HG03571 (cell line): ENCODE data around the gene ARMC7.
"Not testable (repeated sequence)": the region's sequence is repeated elsewhere in the genome, so short reads cannot be mapped to it uniquely, and the experiment has no call there.

ENCODE experiments used
- ATAC-seq: cut with Tn5 transposase; IDR thresholded peaks from one replicate; pipeline ENCODE4 v1.9.1; 2021; ENCODE audit not compliant: unreplicated experiment

ARMC7 gene

DNA sequence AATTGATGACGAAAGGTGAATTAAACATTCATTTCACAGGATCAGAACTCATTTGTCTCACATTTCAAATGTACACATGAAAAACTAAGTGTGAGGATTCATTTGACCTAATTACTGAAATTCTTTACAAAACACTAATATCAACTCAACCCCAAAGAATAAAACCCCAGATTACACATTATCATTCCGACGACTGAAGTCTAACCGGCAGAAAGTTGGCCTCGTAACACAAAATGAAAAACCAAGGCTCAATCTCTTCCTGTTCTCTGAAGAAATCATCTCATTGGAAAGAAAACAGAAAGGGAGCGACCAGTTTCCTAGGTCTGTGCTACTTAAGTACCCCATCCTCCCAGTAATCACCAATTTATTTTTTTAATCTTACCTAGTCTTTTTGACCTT lies 42.8 kb downstream of the ARMC7 start:
- no peak for ATAC-seq

DNA sequence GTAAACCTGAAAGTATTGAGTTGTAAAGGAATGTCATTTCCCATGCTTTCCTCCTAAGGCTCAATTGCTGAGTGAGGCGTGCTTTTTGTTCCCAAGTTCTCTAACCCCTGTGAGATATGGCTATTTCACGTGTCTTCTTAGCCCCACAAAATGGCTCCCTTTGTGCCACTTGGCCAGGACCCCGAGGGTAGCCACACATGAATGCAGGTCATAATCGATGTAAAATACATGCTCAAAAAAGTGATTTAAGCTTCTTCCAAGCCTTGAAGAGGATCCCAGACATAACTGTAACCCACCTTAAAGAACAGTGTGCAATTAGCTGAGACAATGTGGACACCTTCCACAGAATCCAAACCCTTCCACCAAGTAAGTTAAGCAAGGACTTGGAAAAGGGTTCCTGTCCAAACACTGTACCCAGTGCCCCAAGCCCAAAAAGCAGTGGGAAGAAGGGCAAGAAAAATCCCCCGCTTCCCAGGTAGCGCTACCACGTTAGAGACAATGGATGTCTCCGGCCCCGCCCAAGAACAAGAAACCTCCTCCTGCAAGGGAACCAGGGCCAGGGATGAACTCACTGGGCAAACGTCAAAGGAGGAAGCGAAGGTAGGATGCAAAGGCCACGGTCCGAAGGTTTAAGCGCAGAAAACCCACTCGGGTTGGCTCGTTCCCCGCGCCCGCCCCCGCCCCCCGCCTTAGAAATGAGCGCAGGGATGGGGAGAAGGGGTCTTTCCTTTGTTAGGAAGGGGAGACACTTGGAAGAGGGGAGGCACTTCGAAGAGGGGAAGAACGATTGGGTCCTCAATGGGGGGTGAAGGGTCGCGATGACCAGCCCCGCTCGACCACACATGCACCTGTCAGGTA lies 43.4 kb downstream of the ARMC7 start:
- no peak for ATAC-seq

GRCh38 chr17:75153780-75154194 lies 44.0 kb downstream of the ARMC7 start:
- peak; percentile 3 for ATAC-seq

DNA sequence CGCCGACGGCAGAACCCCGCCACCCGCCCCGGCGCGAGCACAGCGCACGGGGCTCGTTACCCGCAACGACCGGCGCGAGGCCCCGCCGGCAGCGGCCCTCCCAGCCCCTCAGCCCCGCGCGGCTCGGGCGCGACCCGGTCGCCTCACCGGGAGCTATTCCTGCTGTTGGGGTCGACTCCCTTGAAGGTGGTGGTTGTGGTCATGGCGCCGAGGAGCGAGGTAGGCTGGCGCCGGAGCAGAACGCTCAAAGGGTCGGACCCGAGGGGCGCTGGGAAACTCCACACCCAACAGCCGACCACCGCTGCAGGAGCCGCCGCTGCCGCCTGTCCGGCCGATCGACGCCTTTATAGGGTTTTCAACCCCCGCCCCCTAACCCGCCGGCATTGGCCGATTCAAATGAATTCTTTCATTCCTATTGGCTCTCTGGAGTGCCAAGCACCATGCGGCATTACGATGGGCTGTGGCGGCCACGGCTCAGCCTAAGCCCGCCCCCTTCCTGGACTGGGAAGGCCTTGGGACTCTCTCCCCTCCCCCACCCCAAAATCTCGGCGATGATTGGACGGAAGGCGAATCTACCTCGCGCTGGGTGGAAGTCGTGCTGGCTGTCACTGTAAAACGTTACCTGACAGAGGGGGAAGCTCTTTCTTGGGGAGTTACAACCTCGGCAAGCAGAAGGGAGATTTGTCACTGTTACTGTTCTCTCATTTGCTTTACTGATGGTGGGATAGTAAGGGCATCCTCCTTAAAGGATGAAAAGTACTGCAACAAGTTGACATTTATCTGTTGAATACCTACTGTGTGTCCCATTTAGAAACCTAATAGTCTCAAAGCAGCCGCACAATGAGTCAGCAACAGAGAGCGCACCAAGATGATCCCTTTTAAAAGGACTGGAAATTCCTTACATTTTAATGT lies 44.7 kb downstream of the ARMC7 start, which contains the start of gene JPT1:
JPT1 (minus strand) TSS at position 318 of the 912 bp plus-strand sequence; CDS start at position 203, 115 bp downstream.
- ATAC-seq, result peak; percentile 96

- ATAC-seq, result no peak
Observed at GRCh38 chr17:75155191-75155601, 45.4 kb downstream of the ARMC7 start.

- not testable (repeated sequence) for ATAC-seq
Observed at GRCh38 chr17:75158480-75158879, 48.7 kb downstream of the ARMC7 start.

DNA sequence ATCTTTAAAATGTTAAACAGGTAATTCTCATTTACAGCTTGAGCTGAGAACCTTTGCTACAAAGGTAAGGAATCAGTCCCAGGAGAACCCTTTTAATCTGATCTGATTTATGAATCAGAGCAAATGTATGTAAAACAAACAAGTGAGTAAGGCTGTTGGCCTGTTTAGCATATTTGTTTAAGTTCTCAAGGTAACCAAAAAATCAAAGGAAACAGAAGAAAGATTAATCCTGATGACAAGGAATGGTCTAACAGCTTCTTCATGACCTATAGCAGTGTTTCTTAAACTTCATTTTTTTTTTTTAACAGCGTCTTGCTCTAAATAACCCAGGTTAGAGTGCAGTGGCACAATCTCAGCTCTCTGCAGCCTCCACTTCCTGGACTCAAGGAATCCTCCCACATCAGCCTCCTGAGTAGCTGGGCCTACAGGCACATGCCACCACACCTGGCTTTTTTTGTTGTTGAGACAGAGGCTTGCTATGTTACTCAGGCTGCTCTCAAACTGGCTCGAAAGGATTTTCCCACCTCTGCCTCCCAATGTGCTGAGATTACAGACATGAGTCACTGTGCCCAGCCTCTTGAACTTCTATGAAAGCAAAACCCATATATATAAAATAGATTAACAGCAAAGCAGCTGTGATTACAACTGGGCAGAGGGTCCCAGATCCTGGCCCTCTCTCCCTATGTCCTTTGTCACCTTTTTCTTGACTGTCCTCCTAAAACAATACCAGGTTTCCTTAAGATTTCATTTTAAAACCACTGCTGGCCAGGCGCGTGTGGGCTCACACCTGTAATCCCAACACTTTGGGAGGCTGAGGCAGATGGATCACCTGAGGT lies 49.6 kb downstream of the ARMC7 start:
- no peak for ATAC-seq

DNA sequence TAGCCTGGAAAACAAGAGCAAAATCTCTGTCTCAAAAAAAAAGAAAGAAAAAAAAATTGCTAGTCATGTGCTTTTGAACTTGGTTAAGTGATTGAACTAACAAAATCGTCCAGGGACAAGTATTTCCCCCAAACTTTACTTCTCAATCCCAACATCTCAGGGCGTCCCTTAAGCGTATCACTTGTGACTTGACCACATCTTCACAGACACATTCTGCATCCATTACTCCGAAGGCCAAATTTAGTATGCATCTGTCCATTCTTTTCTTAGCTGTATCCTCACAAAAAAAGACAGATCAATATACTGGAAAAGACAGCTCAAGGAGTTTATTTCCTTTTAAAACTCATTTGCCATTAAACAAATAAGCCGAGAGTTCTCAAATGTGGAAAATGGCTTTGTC lies 50.4 kb downstream of the ARMC7 start:
- no peak for ATAC-seq

DNA sequence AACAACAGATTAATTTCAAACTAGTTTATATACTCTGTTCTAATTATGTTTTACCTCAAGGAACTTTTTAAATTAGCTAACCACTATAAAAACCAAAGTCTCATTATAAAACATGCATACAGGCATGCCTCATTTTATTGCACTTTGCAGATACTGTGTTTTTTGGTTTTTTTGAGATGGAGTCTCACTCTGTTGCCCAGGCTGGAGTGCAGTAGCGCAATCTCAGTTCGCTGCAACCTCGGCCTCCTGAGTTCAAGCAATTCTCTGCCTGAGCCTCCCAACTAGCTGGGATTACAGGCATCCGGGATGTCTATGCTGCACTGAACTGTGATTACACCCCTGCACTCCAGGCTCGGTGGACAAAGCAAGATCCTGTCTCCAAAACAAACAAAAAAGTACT lies 53.3 kb downstream of the ARMC7 start:
- no peak for ATAC-seq

GRCh38 chr17:75164606-75165005 lies 54.8 kb downstream of the ARMC7 start:
- ATAC-seq, result not testable (repeated sequence)

GRCh38 chr17:75168998-75169397 lies 59.2 kb downstream of the ARMC7 start:
- ATAC-seq, result no peak

GRCh38 chr17:75173526-75173925 lies 63.8 kb downstream of the ARMC7 start:
- no peak for ATAC-seq

GRCh38 chr17:75174996-75175395 lies 65.2 kb downstream of the ARMC7 start:
- no peak for ATAC-seq

- ATAC-seq, result no peak
Observed at GRCh38 chr17:75176625-75177024, 66.9 kb downstream of the ARMC7 start.

DNA sequence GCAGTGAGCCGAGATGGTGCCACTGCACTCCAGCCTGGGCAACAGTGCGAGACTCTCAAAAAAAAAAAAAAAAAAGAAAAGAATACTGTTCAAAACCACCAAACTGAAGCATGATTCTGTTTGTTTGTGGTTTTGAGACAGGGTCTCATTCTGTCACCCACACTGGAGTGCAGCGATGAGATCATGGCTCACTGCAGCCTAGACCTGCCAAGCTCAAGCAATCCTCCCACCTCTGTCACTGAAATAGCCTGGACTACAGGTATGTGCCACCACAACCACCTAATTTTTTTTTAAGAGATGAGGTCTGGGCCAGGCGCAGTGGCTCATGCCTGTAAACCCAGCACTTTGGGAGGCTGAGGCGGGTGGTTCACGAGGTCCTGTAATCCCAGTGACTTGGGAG lies 68.7 kb downstream of the ARMC7 start:
- ATAC-seq, result no peak
